Breast epithelium (tissue), 4 donors: ENCODE measurements around the gene GALNT10. TPM values are rescaled to one million over a fixed set of nuclear protein-coding genes. Genes with fewer than 3 reads are reported as not detected.

Source experiments
- DNase-seq, 2 donors: peaks; one replicate each; pipeline ENCODE4 v3.0.0-alpha.2; 2019; ENCODE audit warnings: low spot score in 2 of 2
- H3K27ac ChIP-seq, 2 donors: fragments of 200-600 bp; sonication (generic) in 1 of 2; one replicate each; pipeline ENCODE4 v1.5.1; 2016 to 2019; ENCODE audit warnings: mild to moderate bottlenecking in 1 of 2
- H3K27me3 ChIP-seq, 2 donors: fragments of 200-600 bp; sonication (generic) in 1 of 2; one replicate each; pipeline versions ENCODE4 v1.5.1 to v1.6.0; 2017 to 2019; ENCODE audit warnings: control low read depth in 1 of 2, mild to moderate bottlenecking in 1 of 2
- H3K36me3 ChIP-seq: fragments of 200-600 bp; one replicate; pipeline ENCODE4 v1.5.1; 2019
- H3K4me1 ChIP-seq, 2 donors: fragments of 200-600 bp; sonication (generic); one replicate each; pipeline ENCODE4 v1.5.1; 2016 to 2019; ENCODE audit warnings: control low read depth in 1 of 2
- H3K4me3 ChIP-seq, 3 donors: fragments of 200-600 bp; sonication (generic); 1 replicate in 2 of 3; 2 replicates in 1 of 3; pipeline ENCODE4 v1.5.1; 2016 to 2019; ENCODE audit warnings: mild to moderate bottlenecking in 3 of 3, moderate library complexity in 2 of 3
- H3K9me3 ChIP-seq, 2 donors: fragments of 200-600 bp; sonication (generic) in 1 of 2; one replicate each; pipeline ENCODE4 v1.5.1; 2016 to 2019; ENCODE audit warnings: control low read depth in 1 of 2
- CTCF ChIP-seq, 3 donors: fragments of 450-650 bp; IDR thresholded peaks; one replicate each; pipeline ENCODE4 v1.5.1; 2016 to 2017; ENCODE audit warnings: antibody characterized with exemption in 3 of 3, mild to moderate bottlenecking in 3 of 3, moderate library complexity in 3 of 3
- POLR2A ChIP-seq: fragments of 450-650 bp; IDR thresholded peaks from one replicate; pipeline ENCODE4 v1.6.1; 2016; ENCODE audit warnings: antibody characterized with exemption, mild to moderate bottlenecking, moderate library complexity
- POLR2AphosphoS5 ChIP-seq, 3 donors: sonication (generic); formaldehyde crosslinking; IDR thresholded peaks; one replicate each; pipeline ENCODE4 v1.6.1; 2017; ENCODE audit warnings: antibody characterized with exemption in 3 of 3
- intact Hi-C: fragments of 100-400 bp; cut with DNase I; formaldehyde crosslinking; loops from one replicate; pipeline ENCODE4 v1.15.1; 2023; ENCODE audit warnings: low total_unique reads
- total RNA-seq, 3 donors: library from RNA; depleted of rRNA; stranded (reverse); fragments of >200 nt; gene quantifications; one replicate each; pipeline ENCODE4 v1.1.0, GENCODE V29; 2016

Gene GALNT10
- total RNA-seq, 3 donors from 2014 or later = 32.8 to 67.2 (median 34.1) TPM

- TF ChIP-seq POLR2AphosphoS5 (IDR thresholded peaks at IDR 0.05) (no peak), POLR2A (no peak), CTCF (IDR thresholded peaks at IDR 0.05) (no peak)
- intact Hi-C loops = no loop called here
- Histone ChIP-seq H3K27me3 (no peaks in the 10 kb centered on the region), H3K9me3 (no peaks in the 10 kb centered on the region), H3K27ac (no peak overlapping the region), H3K36me3 (no peaks in the 10 kb centered on the region), H3K4me1 (no peaks in the 10 kb centered on the region), H3K4me3 (no peak overlapping the region)
- no peak for DNase-seq
These were observed 160.6 kb downstream of the GALNT10 start for GRCh38 chr5:154351141-154351540.

GRCh38 chr5:154351566-154351965 is 161.0 kb downstream of the GALNT10 start:
- TF ChIP-seq CTCF (IDR thresholded peaks at IDR 0.05) (no peak), POLR2A (no peak), POLR2AphosphoS5 (IDR thresholded peaks at IDR 0.05) (no peak)
- Histone ChIP-seq H3K9me3 (no peaks in the 10 kb centered on the region), H3K27ac (no peak overlapping the region), H3K4me3 (no peak overlapping the region), H3K4me1 (no peaks in the 10 kb centered on the region), H3K27me3 (no peaks in the 10 kb centered on the region), H3K36me3 (no peaks in the 10 kb centered on the region)
- intact Hi-C loops = no loop called here
- DNase-seq = no peak

GRCh38 chr5:154352960-154353548 is 162.5 kb downstream of the GALNT10 start:
- Histone ChIP-seq H3K27ac (no peak overlapping the region), H3K27me3 (no peaks in the 10 kb centered on the region), H3K4me3 (no peak overlapping the region), H3K9me3 (no peaks in the 10 kb centered on the region), H3K36me3 (no peaks in the 10 kb centered on the region), H3K4me1 (no peaks in the 10 kb centered on the region)
- intact Hi-C loops = no loop called here
- TF ChIP-seq POLR2A (no peak), POLR2AphosphoS5 (IDR thresholded peaks at IDR 0.05) (no peak), CTCF (IDR thresholded peaks at IDR 0.05) (no peak)
- DNase-seq = no peak

- intact Hi-C loops = no loop called here
- no peak overlapping the region for H3K4me3 ChIP-seq
- H3K4me1 ChIP-seq = no peaks in the 10 kb centered on the region
- TF ChIP-seq POLR2A = no peak
- TF ChIP-seq POLR2AphosphoS5 (IDR thresholded peaks at IDR 0.05) = no peak
- no peak for TF ChIP-seq CTCF (IDR thresholded peaks at IDR 0.05)
- no peaks in the 10 kb centered on the region for H3K9me3 ChIP-seq
- H3K27me3 ChIP-seq = no peaks in the 10 kb centered on the region
- H3K36me3 ChIP-seq = no peaks in the 10 kb centered on the region
- DNase-seq = no peak
- H3K27ac ChIP-seq = no peak overlapping the region
These were observed 164.6 kb downstream of the GALNT10 start for GRCh38 chr5:154355129-154355611.

- Histone ChIP-seq H3K4me1 (no peaks in the 10 kb centered on the region), H3K27me3 (no peaks in the 10 kb centered on the region), H3K27ac (no peak overlapping the region), H3K9me3 (no peaks in the 10 kb centered on the region), H3K36me3 (no peaks in the 10 kb centered on the region), H3K4me3 (no peak overlapping the region)
- TF ChIP-seq POLR2A (no peak), CTCF (IDR thresholded peaks at IDR 0.05) (no peak), POLR2AphosphoS5 (IDR thresholded peaks at IDR 0.05) (no peak)
- no peak for DNase-seq
- intact Hi-C loops = no loop called here
These were observed 165.6 kb downstream of the GALNT10 start for GRCh38 chr5:154356020-154356655.
